Raji (cell line): ENCODE results near the gene PRSS48.

Source experiments
- POLR2A ChIP-seq: IDR thresholded peaks from 2 replicates; pipeline ENCODE4 v1.6.1; 2011; ENCODE audit warnings: low read depth, low read length, control low read depth; ENCODE audit not compliant: insufficient read depth

The PRSS48 gene

GRCh38 chr4:151276787-151277562 lies at the start of gene PRSS48:
Gene PRSS48, plus strand, starts transcription at chr4:151277161. Its CDS starts 12 bp downstream, at chr4:151277173.
- TF ChIP-seq POLR2A, result no peak

DNA sequence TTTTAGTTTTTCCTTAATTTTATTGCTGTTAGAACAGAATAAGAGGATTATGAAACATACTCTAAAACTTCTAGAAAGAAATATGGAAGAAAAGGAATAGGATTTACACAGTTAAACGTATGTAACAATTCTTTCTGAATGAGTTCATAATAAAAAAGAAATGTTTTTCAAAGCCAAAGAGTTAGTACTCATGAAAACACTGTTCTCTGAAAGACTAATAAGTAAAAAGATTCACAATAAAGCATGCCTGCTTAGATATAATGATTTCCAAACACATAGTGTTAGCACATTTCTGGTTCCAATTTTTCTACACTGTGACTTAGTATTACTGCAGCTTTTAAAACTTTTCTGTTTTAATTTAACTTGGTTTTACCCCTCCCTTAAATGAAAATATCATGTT lies 49.8 kb upstream of the PRSS48 start:
- no peak for TF ChIP-seq POLR2A

DNA sequence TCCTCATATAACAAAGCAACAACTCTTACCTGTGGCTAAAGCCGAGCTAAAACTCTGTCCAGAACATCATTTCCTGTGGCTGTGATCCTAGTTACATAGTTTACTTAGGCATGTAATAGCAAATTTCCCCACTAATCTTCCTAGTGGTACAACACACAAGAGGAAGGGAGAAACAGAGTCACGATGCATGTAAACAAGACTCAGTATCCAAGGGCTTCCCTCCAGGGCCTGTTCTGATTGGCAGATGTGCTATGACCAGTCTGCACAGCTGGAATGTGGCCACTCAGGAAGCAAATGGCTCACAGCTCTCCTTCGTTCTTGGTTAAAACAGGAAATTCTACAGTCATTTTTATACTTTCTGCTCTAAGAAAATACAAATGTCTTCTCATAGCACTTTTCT lies 49.2 kb upstream of the PRSS48 start:
- no peak for TF ChIP-seq POLR2A

- TF ChIP-seq POLR2A, result no peak
Measured at GRCh38 chr4:151228189-151229119, 48.5 kb upstream of the PRSS48 start.

- TF ChIP-seq POLR2A, result no peak
Measured at GRCh38 chr4:151231915-151232595, 44.9 kb upstream of the PRSS48 start.

GRCh38 chr4:151233600-151233999 lies 43.4 kb upstream of the PRSS48 start:
- no peak for TF ChIP-seq POLR2A

- TF ChIP-seq POLR2A, result no peak
Measured at GRCh38 chr4:151236036-151236435, 40.9 kb upstream of the PRSS48 start.

GRCh38 chr4:151238477-151238876 lies 38.5 kb upstream of the PRSS48 start:
- TF ChIP-seq POLR2A, result no peak

- TF ChIP-seq POLR2A, result no peak
Measured at GRCh38 chr4:151239608-151240007, 37.4 kb upstream of the PRSS48 start.

DNA sequence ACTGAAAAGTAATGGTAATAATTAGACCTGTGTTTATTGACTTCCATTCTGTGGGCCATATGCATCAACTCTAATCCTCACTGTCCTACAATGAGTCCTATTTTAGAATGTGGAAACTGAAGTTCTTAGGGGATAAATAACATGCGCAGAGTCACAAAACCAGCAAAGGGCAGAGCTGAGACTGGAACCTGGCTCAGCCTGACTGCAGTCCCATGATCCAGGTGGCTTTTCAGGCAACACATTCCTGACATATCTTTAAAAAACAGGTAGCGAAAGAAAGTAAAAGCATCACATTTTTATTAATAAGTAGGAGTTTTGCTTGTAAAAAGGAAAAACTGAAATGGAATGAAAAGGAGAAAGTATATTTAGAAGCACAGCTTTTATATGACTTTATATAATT lies 34.7 kb upstream of the PRSS48 start:
- no peak for TF ChIP-seq POLR2A

- TF ChIP-seq POLR2A, result no peak
Measured at GRCh38 chr4:151246742-151247141, 30.2 kb upstream of the PRSS48 start.

GRCh38 chr4:151247395-151247794 lies 29.6 kb upstream of the PRSS48 start:
- TF ChIP-seq POLR2A, result no peak

DNA sequence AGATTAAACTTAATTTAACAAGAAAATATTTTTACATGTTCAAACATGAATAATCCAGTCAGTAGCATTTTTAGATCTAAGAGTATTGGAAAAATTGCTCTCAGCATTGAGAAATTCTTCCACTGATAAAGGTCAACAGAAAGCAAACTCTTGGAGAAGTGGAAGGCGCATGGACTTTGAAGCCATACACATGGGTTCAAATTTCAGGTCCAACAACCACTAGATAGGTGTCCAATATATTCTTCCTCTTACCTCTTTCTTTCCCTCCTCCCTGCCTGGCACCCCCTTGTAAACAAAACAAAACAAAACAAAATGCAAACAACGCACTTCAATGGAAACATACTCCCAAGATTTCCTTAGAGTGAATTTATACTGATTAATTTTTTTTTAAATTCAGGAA lies 28.4 kb upstream of the PRSS48 start:
- TF ChIP-seq POLR2A, result no peak

- TF ChIP-seq POLR2A, result no peak
Measured at GRCh38 chr4:151250706-151251105, 26.3 kb upstream of the PRSS48 start.

DNA sequence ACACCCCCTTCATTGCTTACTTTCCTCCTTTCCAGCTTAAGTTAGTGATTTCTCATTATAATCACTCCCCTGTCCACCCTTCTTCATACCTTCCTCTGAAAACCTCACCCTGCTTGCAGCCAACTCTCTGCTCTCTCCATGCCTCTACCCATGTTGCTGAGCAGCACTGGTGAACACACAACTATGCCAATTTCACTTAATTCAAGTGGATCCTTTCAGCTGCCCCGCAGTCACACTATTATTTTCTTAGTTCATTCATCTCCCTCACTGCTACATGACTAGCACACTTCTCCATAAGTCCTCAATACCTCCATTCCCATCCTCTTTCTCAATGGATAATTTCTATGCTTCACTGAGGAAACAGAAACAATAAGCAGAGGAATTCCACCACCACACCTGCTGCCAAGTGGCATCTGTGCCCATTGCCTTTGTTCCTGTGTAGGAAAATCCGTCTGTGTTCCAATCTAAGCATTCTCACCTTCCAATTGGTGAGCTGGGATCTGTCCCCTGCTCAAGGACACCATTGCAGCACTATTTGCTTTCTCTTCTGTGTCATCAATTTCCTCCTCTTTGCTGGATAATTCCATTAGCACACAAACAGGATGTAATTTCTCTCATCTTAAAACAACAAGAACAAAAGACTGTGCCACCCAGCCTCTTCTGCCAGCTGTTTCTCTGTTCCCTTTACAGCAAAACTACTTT lies 25.2 kb upstream of the PRSS48 start:
- TF ChIP-seq POLR2A, result no peak
